HG02870 (cell line): ENCODE results near the gene MTM1.

Experiments used
- ATAC-seq: cut with Tn5 transposase; IDR thresholded peaks from one replicate; pipeline ENCODE4 v1.9.1; 2021; ENCODE audit warnings: mild to moderate bottlenecking, moderate library complexity; ENCODE audit not compliant: unreplicated experiment

The MTM1 gene

GRCh38 chrX:150602296-150602695, 33.9 kb downstream of the MTM1 start:
- ATAC-seq = no peak

DNA sequence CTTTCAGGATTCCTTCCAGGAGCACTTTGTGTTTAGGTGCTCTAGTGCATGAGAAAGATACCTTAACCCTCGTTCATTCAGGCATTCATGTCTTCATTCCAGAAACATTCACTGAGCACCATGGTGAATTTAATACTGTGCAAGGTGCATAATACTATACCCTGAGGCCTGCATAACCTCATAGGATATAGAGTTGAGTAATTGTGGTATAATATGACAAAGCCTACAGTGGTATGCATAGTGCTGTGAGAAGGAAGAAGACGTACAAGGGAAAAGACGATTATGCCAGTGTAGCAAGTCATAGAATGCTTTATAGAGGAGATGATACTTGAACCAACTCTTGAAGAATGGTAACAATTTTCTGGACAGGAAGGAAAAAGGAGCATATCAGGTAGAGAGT, 34.3 kb downstream of the MTM1 start:
- no peak for ATAC-seq

- ATAC-seq = no peak
These were observed 37.2 kb downstream of the MTM1 start for GRCh38 chrX:150605603-150606002.

DNA sequence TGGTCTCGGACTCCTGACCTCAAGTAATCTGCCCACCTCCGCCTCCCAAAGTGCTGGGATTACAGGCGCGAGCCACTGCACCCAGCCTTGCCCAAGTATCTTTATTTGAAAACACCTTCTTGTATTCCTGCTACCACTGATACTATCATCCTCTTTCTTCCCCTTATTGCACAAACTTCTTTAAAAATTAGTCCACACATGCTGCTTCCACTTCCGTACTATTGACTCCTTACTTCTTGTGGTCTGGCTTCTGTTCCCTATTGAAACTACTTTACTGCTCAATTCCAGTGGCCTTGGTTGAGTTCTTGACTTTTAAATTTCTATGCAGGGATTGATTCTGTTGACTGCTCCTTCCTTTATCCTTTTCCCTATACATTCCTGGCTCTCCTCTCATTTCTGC, 38.8 kb downstream of the MTM1 start:
- ATAC-seq = no peak

DNA sequence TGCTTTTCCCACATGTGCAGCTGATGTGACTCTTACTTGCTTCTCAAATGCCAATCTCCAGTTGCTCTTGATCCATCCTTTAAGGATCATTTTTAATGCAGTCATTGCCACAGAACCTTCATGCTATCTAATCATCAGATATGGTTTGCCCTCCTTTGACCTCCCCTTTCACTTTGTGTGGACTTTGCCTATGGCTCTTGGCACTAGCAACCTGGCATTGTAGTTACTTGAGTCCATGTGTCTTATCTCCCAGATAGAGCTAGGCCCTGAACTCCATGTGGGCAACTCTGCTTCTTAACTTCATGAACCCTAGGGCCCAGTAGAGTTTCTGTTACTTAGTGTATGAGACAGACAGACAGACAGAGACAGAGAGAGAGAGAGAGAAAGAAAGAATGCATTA, 41.6 kb downstream of the MTM1 start:
- ATAC-seq = no peak

GRCh38 chrX:150610446-150610845, 42.0 kb downstream of the MTM1 start:
- no peak for ATAC-seq

- no peak for ATAC-seq
These were observed 46.9 kb downstream of the MTM1 start for GRCh38 chrX:150615356-150615755.

- ATAC-seq = no peak
These were observed 47.9 kb downstream of the MTM1 start for GRCh38 chrX:150616179-150616862.

DNA sequence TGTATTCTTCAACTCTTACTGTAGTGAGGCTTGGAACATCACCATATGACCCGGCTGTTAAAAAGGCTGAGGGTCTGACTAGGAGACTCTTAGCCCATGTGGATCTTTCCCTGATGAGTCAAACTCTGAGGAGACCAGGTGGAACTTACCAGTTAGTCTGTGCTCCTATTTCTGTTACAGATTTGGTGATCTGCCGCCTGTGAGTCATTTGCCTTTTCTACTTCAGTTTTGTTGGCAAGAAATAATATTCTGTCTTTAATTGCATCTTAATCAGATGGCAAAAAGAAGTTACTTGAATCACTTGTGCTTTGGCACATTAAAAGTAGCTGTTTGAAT, 48.4 kb downstream of the MTM1 start:
- no peak for ATAC-seq

DNA sequence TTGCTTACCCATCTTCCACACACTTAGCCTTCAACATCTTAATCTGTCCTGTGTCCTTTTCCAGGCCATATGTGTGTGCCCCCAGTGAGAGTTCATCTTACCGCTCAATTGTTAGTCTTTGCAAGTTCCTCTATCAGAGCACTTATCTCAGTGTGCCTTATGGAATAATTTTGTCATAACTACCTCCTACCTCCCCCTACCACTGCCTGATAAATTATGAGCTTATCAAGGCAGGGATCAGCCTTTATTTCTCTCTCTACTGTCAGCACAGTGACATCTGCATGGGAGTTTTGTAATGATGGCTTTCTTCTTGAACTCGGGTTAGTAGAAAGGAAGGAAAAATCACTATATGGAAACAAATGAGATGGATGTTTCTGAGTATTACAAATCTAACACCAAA, 53.2 kb downstream of the MTM1 start:
- no peak for ATAC-seq

- no peak for ATAC-seq
These were observed 55.2 kb downstream of the MTM1 start for GRCh38 chrX:150623583-150623982.

- ATAC-seq = no peak
These were observed 56.7 kb downstream of the MTM1 start for GRCh38 chrX:150625097-150625496.

DNA sequence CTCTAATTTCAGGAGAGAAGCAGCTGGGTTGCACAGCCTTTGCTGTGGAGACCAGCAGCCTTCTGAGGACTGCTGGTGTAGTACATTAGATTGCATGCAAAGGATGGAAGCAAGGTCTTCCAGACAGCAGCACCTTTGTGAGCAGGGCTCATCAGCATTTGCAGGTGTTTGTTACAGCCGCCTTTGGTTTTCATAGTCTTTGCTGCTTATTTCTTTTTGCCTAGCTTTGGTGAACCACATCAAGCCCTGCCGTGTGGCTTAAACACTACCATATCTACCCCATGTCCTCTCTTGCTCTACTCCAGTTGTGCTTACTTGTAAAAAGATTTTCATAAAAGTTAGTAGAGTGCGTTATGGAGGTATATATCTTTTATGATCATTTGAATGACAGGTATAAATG, 57.5 kb downstream of the MTM1 start:
- no peak for ATAC-seq

GRCh38 chrX:150627957-150628356, 59.5 kb downstream of the MTM1 start:
- ATAC-seq = no peak

DNA sequence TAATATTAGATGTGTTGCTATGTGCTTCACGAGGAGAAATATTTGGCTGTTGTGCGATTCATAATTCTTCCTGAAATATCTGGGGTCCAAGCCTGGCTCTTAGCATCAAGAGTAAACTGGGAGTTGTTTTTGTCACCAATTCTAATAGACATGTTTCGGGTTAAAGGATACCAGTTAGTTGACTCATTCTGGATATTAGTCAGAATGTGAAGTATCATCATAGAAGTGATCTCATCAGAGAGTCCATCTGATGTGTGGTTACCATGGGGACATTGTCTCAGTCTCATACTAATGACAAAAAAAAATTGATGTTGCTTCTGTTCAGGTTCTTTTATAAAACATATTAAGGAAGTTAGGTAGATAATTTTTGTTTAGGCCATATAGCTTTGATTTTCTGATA, 67.5 kb downstream of the MTM1 start:
- peak; percentile 97 for ATAC-seq

DNA sequence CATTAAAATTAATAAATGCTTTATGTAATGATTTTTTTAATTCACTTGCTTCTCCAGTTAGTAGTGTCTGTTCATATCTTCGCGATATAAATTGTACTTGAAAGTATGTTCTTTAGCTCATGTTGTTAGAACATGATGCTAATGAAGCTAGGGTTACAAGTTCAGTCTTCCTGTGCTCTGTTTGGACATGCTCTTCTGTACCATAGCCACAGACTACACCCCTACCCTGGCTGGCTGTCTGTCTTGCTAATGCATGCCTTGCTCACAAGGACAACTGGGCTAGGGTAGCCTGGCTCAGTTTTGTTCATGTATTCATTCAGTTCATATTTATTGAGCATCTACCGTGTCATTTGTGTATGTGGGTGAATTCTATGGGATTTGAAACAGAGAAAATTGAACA, 74.0 kb downstream of the MTM1 start:
- no peak for ATAC-seq

GRCh38 chrX:150643271-150643670, 74.8 kb downstream of the MTM1 start:
- no peak for ATAC-seq

DNA sequence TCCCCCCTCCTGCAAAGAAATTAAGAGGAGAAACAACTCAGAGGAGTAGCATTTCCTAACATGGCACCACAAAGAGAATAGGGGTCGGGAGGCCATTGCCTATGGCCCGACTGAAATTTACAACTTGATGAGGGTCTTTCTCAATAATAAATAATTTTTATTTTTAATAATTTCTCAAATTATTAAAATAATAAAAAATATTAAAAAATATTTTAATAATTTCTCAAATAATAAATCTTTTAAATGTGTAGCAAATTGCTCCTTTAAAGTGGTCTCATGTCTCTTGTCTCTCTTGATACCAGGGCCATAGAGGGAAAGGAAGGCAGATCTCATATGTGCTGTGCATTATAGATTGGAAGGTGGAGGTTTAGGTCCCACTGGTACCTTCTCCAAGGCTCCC, 75.5 kb downstream of the MTM1 start:
- ATAC-seq = no peak

DNA sequence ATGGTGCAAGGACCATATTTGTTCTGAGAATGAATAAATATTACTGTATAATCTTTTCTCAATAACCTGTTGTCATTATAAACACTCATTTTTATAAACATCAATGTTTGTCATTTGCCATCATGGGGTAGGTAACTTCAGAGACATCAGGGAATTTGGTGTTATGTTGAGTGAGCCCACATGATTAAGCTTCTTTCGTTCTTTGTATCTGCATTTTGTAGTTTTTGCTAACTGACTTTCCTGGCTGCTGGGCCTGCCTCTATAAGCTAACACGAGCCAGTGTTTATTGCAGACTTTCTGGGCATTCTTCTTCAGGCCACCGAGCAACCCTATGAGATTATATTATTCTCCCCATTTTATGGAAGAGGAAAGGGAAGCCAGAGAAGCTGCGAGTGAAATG, 76.0 kb downstream of the MTM1 start:
- ATAC-seq = no peak

- no peak for ATAC-seq
These were observed 78.9 kb downstream of the MTM1 start for GRCh38 chrX:150647331-150647730.

DNA sequence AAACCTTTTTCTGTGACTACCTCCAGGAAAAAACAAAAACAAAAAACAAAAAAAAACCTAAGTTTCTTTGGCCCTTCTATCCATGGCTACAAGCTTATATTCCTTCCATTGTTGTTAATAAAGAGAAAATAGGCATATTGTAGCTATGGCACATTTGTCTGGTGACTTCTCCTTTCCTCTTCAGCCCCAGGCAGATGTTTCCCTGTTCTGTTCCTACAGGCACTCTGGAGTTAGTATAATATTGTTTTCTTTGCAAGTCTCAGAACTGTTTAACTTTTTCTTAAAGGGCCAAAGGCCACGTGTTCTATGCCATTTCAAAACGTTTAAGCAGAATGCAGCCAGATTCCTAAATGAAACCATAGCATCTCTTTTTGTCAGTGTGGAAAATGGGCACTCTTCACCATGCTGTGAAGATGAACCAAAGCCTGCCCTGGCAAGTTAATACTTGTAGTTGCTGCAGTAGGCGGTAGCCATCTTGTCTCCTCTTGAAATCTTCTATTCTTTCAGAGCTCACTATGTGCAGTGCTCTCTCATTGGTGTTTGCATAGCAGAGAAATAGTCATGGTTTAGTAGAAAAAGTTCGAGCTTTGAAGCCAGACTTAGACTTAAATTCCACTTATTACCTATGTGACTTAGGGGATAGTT, 80.0 kb downstream of the MTM1 start:
- ATAC-seq = no peak

DNA sequence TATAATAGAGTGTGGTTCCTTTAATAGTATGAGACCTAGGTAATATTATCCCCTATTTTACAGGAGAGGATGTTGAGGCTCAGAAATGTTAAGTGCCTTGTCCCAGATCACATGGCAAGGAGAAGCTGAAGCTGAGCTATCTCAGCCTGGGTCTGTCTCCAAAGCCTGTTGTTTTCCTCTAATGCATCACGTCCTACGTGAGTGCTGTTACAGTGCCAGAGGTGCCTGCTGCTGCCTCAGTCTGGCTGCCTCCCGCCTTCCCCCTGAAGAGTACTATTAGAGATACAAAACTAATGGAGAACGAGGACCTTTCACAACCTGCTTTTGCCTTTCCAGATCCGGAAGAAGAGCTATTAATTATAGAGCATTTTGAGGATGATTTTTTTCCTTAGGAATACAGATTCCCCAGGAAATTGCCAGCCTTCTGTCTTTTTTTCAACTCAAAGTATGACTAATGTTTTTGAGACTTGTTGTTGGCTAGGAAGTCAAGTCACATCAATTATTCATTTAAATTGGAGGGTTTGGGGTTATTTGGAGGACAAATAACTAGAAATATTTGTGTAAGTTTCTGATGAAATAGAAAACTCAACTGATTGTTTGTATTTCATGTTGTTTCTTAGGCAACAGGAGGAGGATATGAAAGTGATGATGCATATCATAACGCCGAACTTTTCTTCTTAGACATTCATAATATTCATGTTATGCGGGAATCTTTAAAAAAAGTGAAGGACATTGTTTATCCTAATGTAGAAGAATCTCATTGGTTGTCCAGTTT, 80.9 kb downstream of the MTM1 start:
- ATAC-seq = no peak
